ENCODE data around the gene C2CD3.
A peak's percentile ranks its signal among the peaks of the same experiment; 100 is the strongest.

The C2CD3 gene

DNA sequence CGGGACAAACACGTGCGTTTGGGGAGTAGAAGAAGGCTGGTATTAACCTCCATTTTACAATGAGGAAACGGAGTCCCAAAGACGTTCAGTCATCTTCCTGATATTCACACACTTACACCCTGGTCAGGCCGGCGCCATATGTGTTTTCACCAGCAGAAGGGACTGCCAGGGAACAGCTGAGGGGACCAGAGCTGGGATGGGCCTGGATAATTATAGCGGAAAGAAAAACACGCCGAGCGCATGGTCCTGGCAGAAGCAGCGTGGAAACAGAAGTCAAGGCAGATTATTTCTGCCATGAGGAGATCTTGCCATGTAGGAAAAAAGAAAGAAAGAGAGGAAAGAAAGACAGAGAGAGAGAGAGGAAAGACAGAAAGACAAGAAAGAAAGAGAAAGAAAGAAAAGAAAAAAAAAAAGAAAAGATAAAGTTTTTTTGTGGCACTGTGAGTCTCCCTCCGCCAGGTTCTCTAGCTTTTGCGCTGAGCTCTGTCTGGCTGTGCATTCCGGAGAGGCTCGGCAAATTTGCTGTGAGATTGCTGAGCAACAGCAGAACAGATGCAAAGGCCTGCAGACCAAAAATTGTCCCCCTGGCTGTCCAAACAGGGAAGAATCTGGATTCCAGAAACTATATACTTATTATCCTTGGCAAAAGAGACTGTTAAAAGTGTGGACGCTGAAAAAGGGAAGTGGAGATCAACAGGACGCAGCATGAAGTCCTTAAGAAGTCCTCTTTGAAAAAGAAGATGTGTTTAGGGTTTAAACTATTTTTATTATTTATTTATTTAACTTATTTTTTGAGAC is 186.9 kb downstream of the C2CD3 start:
- peak overlapping the region; percentile 90 for H3K4me3 Mint-ChIP-seq
- peaks cover 31% of the 10 kb centered on the region for H3K36me3 Mint-ChIP-seq
- peaks cover 29% of the 10 kb centered on the region for H3K4me1 Mint-ChIP-seq
- H3K27ac Mint-ChIP-seq, result peak overlapping the region; percentile 93
- ATAC-seq, result no peak
- H3K9me3 Mint-ChIP-seq, result no peaks in the 10 kb centered on the region
- no peaks in the 10 kb centered on the region for H3K27me3 Mint-ChIP-seq

DNA sequence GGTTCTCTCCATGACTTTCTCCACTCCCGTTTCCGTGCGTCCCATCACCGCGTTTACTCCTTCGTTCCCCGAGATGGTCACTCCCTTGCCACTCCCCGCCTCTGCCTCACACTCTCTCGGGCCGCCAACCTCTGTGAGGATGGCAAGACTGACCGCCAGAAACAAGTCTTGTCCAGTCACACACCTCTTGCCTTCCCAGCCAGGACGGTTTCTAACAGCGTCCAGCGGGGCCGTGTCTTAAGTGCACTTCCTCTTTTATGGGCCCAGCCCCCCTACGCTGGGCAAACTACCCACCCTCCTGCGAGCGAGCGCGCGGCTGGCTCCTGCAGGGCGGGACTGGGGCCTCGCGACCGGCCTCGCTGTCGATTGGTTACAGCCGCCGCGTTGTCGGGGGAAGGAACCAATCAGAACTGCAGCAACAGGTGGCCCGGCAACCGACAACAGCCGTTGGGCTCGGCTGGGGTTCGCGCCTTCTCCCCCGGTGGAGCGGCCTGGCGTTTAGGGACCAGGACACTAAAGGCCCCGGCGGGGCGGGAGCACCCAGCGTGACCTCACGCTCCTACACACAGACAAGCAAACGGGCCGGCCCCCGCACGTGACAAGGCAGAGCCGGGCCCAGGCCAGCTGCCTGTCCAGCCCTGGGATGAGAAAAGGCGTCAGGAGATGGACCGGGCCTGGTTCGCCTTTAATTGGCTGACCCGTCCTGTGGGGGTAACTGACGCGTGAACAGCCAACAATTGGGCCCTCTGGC is 187.6 kb downstream of the C2CD3 start:
- Mint-ChIP-seq H3K4me1 (peaks cover 36% of the 10 kb centered on the region), H3K27ac (peak overlapping the region; percentile 93), H3K27me3 (no peaks in the 10 kb centered on the region), H3K36me3 (peaks cover 34% of the 10 kb centered on the region), H3K9me3 (no peaks in the 10 kb centered on the region), H3K4me3 (peak overlapping the region; percentile 90)
- ATAC-seq, result peak; percentile 91

- Mint-ChIP-seq H3K9me3 (no peaks in the 10 kb centered on the region), H3K27ac (peak within 1 kb of the TSS; percentile 93), H3K27me3 (no peaks in the 10 kb centered on the region), H3K4me1 (peaks cover 39% of the 10 kb centered on the region), H3K4me3 (peak within 1 kb of the TSS; percentile 100), H3K36me3 (peaks cover 36% of the 10 kb centered on the region)
- peak; percentile 83 for ATAC-seq
Observed at GRCh38 chr11:73982595-73982989, 188.2 kb downstream of the C2CD3 start, which contains the start of gene UCP2. Gene UCP2 (minus strand): TSS chr11:73982843. CDS start chr11:73978378, 4,465 bp downstream.

- ATAC-seq, result no peak
- Mint-ChIP-seq H3K36me3 (peaks cover 50% of the 10 kb centered on the region), H3K4me1 (peaks cover 52% of the 10 kb centered on the region), H3K27me3 (no peaks in the 10 kb centered on the region), H3K4me3 (peak overlapping the region; percentile 100), H3K27ac (peak overlapping the region; percentile 93), H3K9me3 (no peaks in the 10 kb centered on the region)
Observed at GRCh38 chr11:73981051-73981805, 189.6 kb downstream of the C2CD3 start.

GRCh38 chr11:73980001-73980961 is 190.5 kb downstream of the C2CD3 start:
- H3K27me3 Mint-ChIP-seq, result no peaks in the 10 kb centered on the region

DNA sequence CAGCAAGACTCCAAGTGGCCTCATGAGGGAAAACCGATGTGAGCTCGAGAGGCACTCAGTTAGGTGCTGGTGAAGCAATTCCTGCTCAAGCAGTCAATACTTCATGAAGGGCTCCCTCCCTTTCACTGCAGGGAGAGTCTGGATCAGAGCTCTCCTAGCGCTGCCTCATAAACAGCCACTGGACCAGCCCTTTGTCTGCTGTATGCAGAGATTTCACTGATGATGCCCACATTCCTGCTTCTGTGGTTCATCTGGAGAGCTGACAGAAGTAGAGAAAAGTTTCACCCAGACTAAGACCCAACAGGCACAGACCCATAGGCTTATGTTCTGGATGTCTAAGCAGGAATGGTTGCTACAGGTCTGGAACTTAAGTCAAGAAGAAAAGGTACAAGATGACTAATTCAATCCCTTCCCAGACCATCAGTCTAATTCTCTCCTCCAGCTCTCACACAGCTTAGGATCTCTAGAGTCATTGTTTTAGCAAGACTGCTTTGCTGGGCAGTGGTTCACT is 192.2 kb downstream of the C2CD3 start:
- no peak for ATAC-seq
- Mint-ChIP-seq H3K36me3 (peaks cover 75% of the 10 kb centered on the region), H3K4me3 (peak overlapping the region; percentile 64), H3K4me1 (peaks cover 73% of the 10 kb centered on the region), H3K9me3 (no peaks in the 10 kb centered on the region), H3K27me3 (no peaks in the 10 kb centered on the region), H3K27ac (peak overlapping the region; percentile 93)

More at GRCh38 chr11:73980001-73980961, 190.5 kb downstream of the C2CD3 start:
- peak; percentile 83 for ATAC-seq
- Mint-ChIP-seq H3K9me3 (no peaks in the 10 kb centered on the region), H3K27ac (peak overlapping the region; percentile 93), H3K4me1 (peaks cover 62% of the 10 kb centered on the region), H3K4me3 (peak overlapping the region; percentile 100), H3K36me3 (peaks cover 59% of the 10 kb centered on the region)

DNA sequence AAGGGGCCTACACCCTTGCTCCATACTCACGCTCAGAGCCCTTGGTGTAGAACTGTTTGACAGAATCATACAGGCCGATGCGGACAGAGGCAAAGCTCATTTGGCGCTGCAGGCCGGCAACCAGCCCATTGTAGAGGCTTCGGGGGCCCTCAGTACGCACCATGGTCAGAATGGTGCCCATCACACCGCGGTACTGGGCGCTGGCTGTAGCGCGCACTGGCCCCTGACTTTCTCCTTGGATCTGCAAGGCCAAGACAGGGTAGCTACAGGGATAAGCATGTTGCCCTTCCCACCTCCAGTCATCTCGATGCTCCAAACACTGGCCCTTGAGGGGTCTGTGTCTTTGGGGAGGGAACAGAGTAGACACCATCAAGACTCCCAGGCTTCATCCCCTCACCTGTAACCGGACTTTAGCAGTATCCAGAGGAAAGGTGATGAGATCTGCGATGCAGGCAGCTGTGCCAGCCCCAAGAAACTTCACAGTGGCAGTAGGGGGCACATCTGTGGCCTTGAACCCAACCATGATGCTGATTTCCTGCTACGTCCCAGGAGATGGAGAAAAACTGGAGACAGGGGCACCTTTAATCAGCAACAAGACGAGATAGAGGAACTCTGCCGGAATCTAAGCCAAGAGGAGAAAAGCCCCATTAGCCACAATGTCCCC is 192.8 kb downstream of the C2CD3 start:
- ATAC-seq, result no peak
- Mint-ChIP-seq H3K4me3 (no peak overlapping the region), H3K27ac (peak overlapping the region; percentile 93), H3K9me3 (no peaks in the 10 kb centered on the region), H3K4me1 (peaks cover 74% of the 10 kb centered on the region), H3K27me3 (no peaks in the 10 kb centered on the region), H3K36me3 (peaks cover 82% of the 10 kb centered on the region)

GRCh38 chr11:73976451-73977151 is 194.2 kb downstream of the C2CD3 start:
- Mint-ChIP-seq H3K36me3 (peaks cover 75% of the 10 kb centered on the region), H3K4me1 (peaks cover 88% of the 10 kb centered on the region), H3K27ac (peak overlapping the region; percentile 93), H3K4me3 (no peak overlapping the region), H3K27me3 (no peaks in the 10 kb centered on the region), H3K9me3 (no peaks in the 10 kb centered on the region)
- no peak for ATAC-seq

DNA sequence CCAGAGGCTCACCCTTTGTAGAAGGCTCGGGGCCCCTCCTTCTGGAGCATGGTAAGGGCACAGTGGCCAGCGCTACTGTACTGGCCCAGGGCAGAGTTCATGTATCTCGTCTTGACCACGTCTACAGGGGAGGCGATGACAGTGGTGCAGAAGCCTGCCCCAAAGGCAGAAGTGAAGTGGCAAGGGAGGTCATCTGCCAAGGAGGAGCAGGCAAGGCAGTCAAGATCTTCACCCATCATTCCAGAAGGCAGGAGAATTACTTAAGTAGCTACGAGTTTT is 195.4 kb downstream of the C2CD3 start:
- Mint-ChIP-seq H3K4me3 (no peak overlapping the region), H3K9me3 (no peaks in the 10 kb centered on the region), H3K27ac (peak overlapping the region; percentile 93), H3K27me3 (no peaks in the 10 kb centered on the region), H3K36me3 (peaks cover 63% of the 10 kb centered on the region), H3K4me1 (peaks cover 95% of the 10 kb centered on the region)
- ATAC-seq, result no peak

DNA sequence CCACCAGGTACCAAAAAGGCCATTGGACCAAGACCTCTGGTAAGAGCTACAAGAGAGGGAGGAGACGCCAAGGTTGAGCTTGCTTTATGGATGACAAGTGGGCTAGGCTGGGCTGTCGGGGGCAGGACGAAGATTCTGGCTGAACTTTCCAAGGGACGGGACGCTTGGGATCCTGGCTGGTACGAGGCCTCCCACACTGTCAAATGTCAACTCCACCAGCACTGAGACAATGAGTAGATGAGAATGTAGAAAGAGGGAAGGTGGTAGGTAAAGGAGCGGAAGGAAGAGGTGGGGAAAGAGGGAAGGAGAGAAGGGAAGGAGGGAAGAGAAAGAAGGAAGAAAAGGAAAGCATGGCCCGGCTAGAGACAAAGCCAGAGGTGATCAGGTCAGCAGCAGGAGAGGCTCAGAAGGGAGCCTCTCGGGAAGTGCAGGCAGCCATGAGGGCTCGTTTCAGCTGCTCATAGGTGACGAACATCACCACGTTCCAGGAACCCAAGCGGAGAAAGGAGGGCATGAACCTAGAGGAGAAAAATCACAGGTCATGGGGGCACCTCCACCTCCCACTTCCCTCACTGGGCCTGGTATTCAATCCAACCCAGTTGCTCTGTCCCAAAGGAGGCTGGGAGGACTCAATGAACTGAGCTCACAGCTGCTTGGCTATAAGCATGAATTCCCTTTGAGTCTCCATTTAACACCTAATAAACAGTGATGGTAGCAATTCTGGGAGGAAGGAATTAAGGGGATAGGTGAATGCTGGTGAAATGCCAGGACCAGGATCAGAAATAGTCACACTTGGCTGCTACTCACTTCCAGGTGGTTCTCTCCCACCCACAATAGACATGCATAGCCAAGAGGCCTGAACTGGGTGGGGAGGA is 196.0 kb downstream of the C2CD3 start:
- Mint-ChIP-seq H3K4me1 (peaks cover 95% of the 10 kb centered on the region), H3K9me3 (no peaks in the 10 kb centered on the region), H3K4me3 (peak overlapping the region; percentile 49), H3K36me3 (peaks cover 57% of the 10 kb centered on the region), H3K27me3 (no peaks in the 10 kb centered on the region), H3K27ac (peak overlapping the region; percentile 93)
- no peak for ATAC-seq

- H3K9me3 Mint-ChIP-seq, result no peaks in the 10 kb centered on the region
- H3K4me1 Mint-ChIP-seq, result peaks cover 94% of the 10 kb centered on the region
- ATAC-seq, result no peak
- H3K36me3 Mint-ChIP-seq, result peaks cover 49% of the 10 kb centered on the region
- H3K4me3 Mint-ChIP-seq, result no peak overlapping the region
- H3K27ac Mint-ChIP-seq, result peak overlapping the region; percentile 93
- no peaks in the 10 kb centered on the region for H3K27me3 Mint-ChIP-seq
Observed at GRCh38 chr11:73972620-73973449, 198.0 kb downstream of the C2CD3 start.

DNA sequence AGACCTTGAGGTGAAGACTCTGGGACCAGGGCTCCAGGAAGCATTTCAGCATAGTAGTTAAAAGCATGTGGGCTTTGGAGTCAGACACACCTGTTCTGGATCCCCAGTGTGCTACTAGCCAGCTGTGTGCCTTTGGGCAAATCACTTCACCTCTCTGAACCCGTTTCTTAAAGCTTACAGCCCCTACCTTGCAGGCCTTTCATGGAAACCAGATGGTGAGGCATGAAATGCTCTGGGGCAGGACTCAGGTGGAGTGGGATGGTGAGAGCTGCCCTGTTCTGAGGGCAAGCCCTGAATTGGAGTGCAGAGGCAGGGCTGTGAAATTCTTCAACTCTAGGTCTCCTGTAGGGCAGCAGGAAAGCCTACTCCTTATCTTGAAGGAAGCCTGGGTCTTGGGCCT is 198.6 kb downstream of the C2CD3 start:
- H3K4me3 Mint-ChIP-seq, result no peak overlapping the region
- H3K4me1 Mint-ChIP-seq, result peaks cover 90% of the 10 kb centered on the region
- ATAC-seq, result no peak
- H3K36me3 Mint-ChIP-seq, result peaks cover 43% of the 10 kb centered on the region
- H3K27ac Mint-ChIP-seq, result peak overlapping the region; percentile 93
- no peaks in the 10 kb centered on the region for H3K27me3 Mint-ChIP-seq
- H3K9me3 Mint-ChIP-seq, result no peaks in the 10 kb centered on the region

Data from stimulated activated memory B cell treated with anti-CD40 and anti-IgM and Interleukin-4, amounts not matched to agents 10 μg/mL and 1 μg/mL and 100 μg/mL, for 72 hours (primary cell).